IPS DF 6.9 (cell line): ENCODE data around the gene ONECUT1.

Source experiments
- DNase-seq: peaks from one replicate; pipeline ENCODE4 v3.0.0-alpha.2; 2013; ENCODE audit warnings: low read depth, low spot score
- H3K27ac ChIP-seq: one replicate; pipeline ENCODE4 v1.5.1; 2013; ENCODE audit warnings: low read length, control low read depth
- H3K27me3 ChIP-seq: 2 replicates; pipeline ENCODE4 v1.6.1; 2013; ENCODE audit warnings: mild to moderate bottlenecking, low read length; ENCODE audit not compliant: control insufficient read depth, insufficient read depth
- H3K36me3 ChIP-seq: 2 replicates; pipeline ENCODE4 v1.6.1; 2013; ENCODE audit warnings: low read length; ENCODE audit not compliant: control insufficient read depth, insufficient read depth
- H3K4me1 ChIP-seq: 2 replicates; pipeline ENCODE4 v1.6.1; 2013; ENCODE audit warnings: low read length; ENCODE audit not compliant: control insufficient read depth, insufficient read depth
- H3K4me3 ChIP-seq: 2 replicates; pipeline ENCODE4 v1.5.1; 2013; ENCODE audit warnings: mild to moderate bottlenecking, low read length
- H3K9me3 ChIP-seq: 2 replicates; pipeline ENCODE4 v1.6.1; 2013; ENCODE audit warnings: low read length, inconsistent platforms; ENCODE audit not compliant: control insufficient read depth, insufficient read depth
- WGBS: extraction: QIAGEN DNeasy Blood & Tissue Kit; methylation state at CpG from one replicate; pipeline ENCODE4 v1.1.7; 2013; ENCODE audit warnings: mixed read lengths, missing lambda C conversion rate; ENCODE audit not compliant: insufficient read length, insufficient coverage; 5-methylcytosine and 5-hydroxymethylcytosine counted together

Gene ONECUT1

DNA sequence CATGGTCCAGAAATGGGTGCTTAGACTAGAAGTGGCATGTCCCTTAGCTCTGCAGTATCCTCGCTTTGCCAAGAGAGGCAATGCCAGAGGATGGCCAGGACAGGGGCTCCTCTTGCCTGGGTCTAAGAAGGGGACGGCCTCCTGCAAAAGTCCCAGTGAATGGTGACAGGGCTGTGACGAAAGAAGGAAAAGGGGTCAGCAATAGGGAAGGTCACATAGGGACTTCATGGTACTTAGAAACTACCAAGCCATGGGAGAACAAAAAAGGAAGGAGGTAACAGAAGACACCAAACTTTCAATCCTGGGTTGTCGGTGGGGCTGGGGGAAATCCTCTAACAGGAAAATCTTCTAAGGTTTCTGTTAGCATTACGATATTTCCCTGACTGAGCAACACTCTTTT is 74.7 kb downstream of the ONECUT1 start:
- H3K36me3 ChIP-seq = no peaks in the 10 kb centered on the region
- H3K27ac ChIP-seq = no peak overlapping the region
- H3K4me3 ChIP-seq = no peak overlapping the region
- no peaks in the 10 kb centered on the region for H3K9me3 ChIP-seq
- H3K4me1 ChIP-seq = 0 out of 2 replicates have a peak, but pooled peaks cover 1% of the 10 kb centered on the region
- WGBS = no CpG with 5 or more reads among the region's 5 CpGs
- DNase-seq = no peak
- no peaks in the 10 kb centered on the region for H3K27me3 ChIP-seq

DNA sequence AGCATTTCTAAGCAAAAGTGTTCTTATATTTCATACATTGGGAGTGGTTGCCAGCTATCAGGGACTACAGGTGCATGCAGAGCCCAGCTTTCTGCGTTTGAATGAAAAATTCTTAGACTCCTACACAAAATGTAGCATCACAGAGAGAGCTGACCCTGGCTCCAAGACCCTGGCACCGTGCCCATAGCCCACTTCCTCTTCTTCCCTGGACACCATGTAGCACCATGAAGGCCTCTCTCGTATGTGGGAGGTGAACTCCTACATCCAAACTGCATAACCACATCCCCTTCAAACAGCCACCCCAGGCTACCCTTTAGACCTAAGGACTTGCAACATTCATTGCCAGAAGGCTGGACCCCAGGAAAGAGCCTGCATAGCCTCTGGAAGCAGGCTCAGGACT is 75.2 kb downstream of the ONECUT1 start:
- Histone ChIP-seq H3K9me3 (no peaks in the 10 kb centered on the region), H3K27me3 (no peaks in the 10 kb centered on the region), H3K4me1 (0 out of 2 replicates have a peak, but pooled peaks cover 1% of the 10 kb centered on the region), H3K27ac (no peak overlapping the region), H3K36me3 (no peaks in the 10 kb centered on the region), H3K4me3 (no peak overlapping the region)
- WGBS = no CpG with 5 or more reads among the region's 3 CpGs
- no peak for DNase-seq

DNA sequence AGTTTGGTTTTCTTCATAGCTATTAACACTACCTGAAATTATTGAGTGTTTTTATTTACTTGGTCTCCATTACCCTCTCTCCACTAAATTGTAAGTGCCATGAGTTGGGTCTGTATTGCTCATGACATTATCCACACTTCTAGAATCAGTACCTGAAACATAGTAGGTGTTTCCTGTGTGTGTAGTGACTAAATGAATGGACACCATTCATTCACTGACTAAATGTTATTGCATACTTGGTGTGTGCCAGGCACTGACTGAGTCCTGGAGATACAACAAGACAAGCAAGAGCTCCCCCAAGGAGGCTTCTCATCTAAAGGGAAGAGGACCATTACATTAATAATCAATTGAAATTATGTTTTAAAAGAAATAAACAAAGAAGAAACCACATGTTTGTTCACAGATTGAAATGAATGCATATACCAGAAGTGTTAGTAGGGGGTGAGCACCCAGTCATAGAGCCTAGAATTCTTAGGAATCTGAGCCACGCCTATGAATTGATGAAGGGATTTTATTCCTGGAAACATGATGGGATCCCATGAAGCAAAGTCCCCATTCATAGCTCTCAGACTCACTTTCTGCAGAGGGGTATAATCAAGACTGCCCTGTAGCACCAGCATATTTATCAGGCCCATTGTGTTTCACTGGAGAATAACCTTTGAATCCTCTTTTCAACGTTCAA is 79.3 kb downstream of the ONECUT1 start:
- H3K27ac ChIP-seq = no peak overlapping the region
- no peak overlapping the region for H3K4me3 ChIP-seq
- no peaks in the 10 kb centered on the region for H3K27me3 ChIP-seq
- no peaks in the 10 kb centered on the region for H3K9me3 ChIP-seq
- no CpG with 5 or more reads among the region's 2 CpGs for WGBS
- no peaks in the 10 kb centered on the region for H3K36me3 ChIP-seq
- DNase-seq = no peak
- H3K4me1 ChIP-seq = no peaks in the 10 kb centered on the region; the same call in 1 of the 2 replicates

DNA sequence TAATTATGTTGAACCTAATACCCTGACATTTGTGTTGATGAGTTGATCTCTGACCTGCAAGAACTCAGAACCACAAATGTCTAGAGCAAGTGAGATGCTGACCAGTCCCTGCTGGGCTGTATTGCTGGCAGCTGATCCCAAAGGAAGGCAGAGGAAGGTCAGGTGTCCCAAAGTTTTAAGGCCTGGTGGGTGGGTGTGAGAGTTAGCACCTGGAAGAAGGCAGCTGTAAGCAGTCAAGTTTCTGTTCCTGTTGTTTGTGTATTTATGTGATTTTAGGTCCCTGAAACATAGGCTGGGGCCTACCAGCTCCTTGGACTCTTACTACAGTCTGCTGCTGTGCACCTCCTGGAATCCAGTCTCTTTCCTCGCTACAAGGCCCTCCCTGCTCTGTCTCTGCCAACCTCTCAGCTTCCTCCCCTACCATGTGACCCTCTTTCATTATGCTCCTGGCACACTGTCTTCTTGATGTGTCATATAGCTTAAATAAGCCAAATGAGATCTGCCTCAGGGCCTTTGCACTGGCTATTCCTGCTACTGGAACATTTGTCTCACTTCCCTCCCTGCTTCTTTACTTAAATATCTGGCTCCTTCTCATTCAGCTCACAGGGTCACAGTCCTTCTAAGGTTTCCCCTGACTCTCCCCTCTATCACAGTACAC is 80.0 kb downstream of the ONECUT1 start:
- Histone ChIP-seq H3K27ac (no peak overlapping the region), H3K9me3 (no peaks in the 10 kb centered on the region), H3K36me3 (no peaks in the 10 kb centered on the region), H3K4me1 (no peaks in the 10 kb centered on the region; the same call in 1 of the 2 replicates), H3K27me3 (no peaks in the 10 kb centered on the region), H3K4me3 (no peak overlapping the region)
- DNase-seq = no peak
- no CpG with 5 or more reads among the region's 1 CpG for WGBS

DNA sequence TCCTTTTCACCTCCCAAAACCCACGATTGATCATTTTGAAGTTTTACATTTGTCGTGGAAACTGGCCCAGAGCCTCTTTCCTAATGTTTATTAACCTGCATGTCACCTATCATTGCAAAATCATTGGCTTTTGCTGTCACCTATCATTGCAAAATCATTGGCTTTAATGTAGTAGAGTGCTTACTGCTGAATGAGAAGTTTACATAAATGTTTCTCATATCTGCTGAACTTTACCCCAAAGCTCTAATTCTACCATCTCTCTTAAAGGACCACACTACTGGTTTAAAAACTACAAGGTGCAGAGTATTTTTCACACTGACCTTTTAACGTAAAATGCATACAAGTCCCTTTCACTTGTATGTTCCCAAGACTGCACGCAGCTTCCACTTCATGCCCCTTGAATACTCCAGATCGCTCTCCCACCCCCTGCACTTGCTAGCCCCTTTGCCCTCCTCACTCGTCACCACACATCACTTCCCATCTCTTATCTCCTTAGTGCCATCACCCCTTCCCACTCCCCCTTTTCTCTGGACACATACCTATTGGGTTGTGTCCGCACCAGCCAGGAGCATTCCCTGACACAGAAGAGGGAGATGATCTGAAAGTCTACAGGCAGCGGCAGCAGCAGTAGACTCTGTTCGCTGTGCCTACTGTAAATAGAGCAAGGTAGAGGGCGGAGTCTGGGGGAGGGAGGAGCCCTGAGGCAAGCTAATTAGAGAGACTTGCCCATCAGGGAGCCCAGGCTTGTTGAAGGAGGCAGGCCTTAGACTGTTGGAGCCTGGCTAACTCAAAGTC is 80.8 kb downstream of the ONECUT1 start:
- no peaks in the 10 kb centered on the region for H3K9me3 ChIP-seq
- peak; percentile 64 for DNase-seq
- H3K27ac ChIP-seq = no peak overlapping the region
- H3K27me3 ChIP-seq = no peaks in the 10 kb centered on the region
- peak overlapping the region; percentile 39; the same call in 1 of the 2 replicates for H3K4me3 ChIP-seq
- no peaks in the 10 kb centered on the region; the same call in 1 of the 2 replicates for H3K4me1 ChIP-seq
- H3K36me3 ChIP-seq = no peaks in the 10 kb centered on the region
- no CpG with 5 or more reads among the region's 10 CpGs for WGBS
